GM12875 (cell line): ENCODE measurements around the gene RAP1GDS1.

ENCODE experiments used
- H3K4me3 ChIP-seq: one replicate; pipeline ENCODE4 v1.5.1; 2011; ENCODE audit warnings: low read depth, low read length, control low read depth
- CTCF ChIP-seq: IDR thresholded peaks from 2 replicates; pipeline ENCODE4 v1.5.1; 2011; ENCODE audit warnings: low read depth, mild to moderate bottlenecking, control low read depth, inconsistent platforms, low read length, moderate library complexity, borderline replicate concordance; ENCODE audit not compliant: insufficient read depth

The RAP1GDS1 gene

GRCh38 chr4:98462487-98462886 is 201.3 kb downstream of the RAP1GDS1 start:
- H3K4me3 ChIP-seq = no peak overlapping the region
- no peak for TF ChIP-seq CTCF

GRCh38 chr4:98466868-98467599 is 205.8 kb downstream of the RAP1GDS1 start:
- no peak overlapping the region for H3K4me3 ChIP-seq
- TF ChIP-seq CTCF = no peak

GRCh38 chr4:98467627-98468072 is 206.5 kb downstream of the RAP1GDS1 start:
- no peak overlapping the region for H3K4me3 ChIP-seq

GRCh38 chr4:98468709-98469108 is 207.5 kb downstream of the RAP1GDS1 start:
- H3K4me3 ChIP-seq = no peak overlapping the region
- no peak for TF ChIP-seq CTCF

More at GRCh38 chr4:98467627-98468072, 206.5 kb downstream of the RAP1GDS1 start:
- peak; percentile 67; the same call in 1 of the 2 replicates for TF ChIP-seq CTCF

- no peak overlapping the region for H3K4me3 ChIP-seq
- no peak for TF ChIP-seq CTCF
Observed at GRCh38 chr4:98469771-98470170, 208.6 kb downstream of the RAP1GDS1 start.

GRCh38 chr4:98470366-98470765 is 209.2 kb downstream of the RAP1GDS1 start:
- no peak for TF ChIP-seq CTCF
- no peak overlapping the region for H3K4me3 ChIP-seq

- no peak overlapping the region for H3K4me3 ChIP-seq
- no peak for TF ChIP-seq CTCF
Observed at GRCh38 chr4:98470831-98471230, 209.6 kb downstream of the RAP1GDS1 start.
